Kidney (tissue), 14 donors: Measurements from ENCODE around the gene NDUFA8. TPM values are rescaled to one million over a fixed set of nuclear protein-coding genes. Genes with fewer than 3 reads are reported as not detected.

Source experiments
- DNase-seq, 5 donors: peaks; one replicate each; pipeline ENCODE4 v3.0.0-alpha.2; 2013 to 2020
- FAIRE-seq: peaks from 2 replicates; lab custom pipeline; 2012; peaks lifted over from hg19 to GRCh38; lab: Jason Lieb, UNC
- H3K27ac ChIP-seq, 2 donors: one replicate each; pipeline ENCODE4 v1.7.0; 2013; ENCODE audit warnings: low read depth in 2 of 2, low read length in 2 of 2, inconsistent platforms in 1 of 2
- H3K27me3 ChIP-seq: one replicate; pipeline ENCODE4 v1.7.1; 2013; ENCODE audit warnings: low read length, inconsistent platforms; ENCODE audit not compliant: control insufficient read depth, insufficient read depth
- H3K36me3 ChIP-seq, 3 donors: one replicate each; pipeline versions ENCODE4 v1.7.0 to v1.7.1; 2013; ENCODE audit warnings: low read length in 3 of 3, control low read depth in 1 of 3, inconsistent platforms in 1 of 3; ENCODE audit not compliant: insufficient read depth in 3 of 3, control insufficient read depth in 2 of 3
- H3K4me1 ChIP-seq, 3 donors: one replicate each; pipeline versions ENCODE4 v1.7.0 to v1.7.1; 2013; ENCODE audit warnings: low read length in 3 of 3, inconsistent platforms in 1 of 3, low read depth in 1 of 3; ENCODE audit not compliant: control insufficient read depth in 2 of 3, insufficient read depth in 2 of 3
- H3K4me3 ChIP-seq, 3 donors: one replicate each; pipeline versions ENCODE4 v1.7.0 to v1.8.1; 2013; ENCODE audit warnings: low read length in 3 of 3, control low read depth in 1 of 3, inconsistent platforms in 1 of 3
- H3K9ac ChIP-seq, 3 donors: one replicate each; pipeline versions ENCODE4 v1.7.0 to v1.7.1; 2013; ENCODE audit warnings: low read length in 3 of 3, control low read depth in 1 of 3, inconsistent platforms in 1 of 3
- H3K9me3 ChIP-seq, 3 donors: one replicate each; pipeline versions ENCODE4 v1.7.0 to v1.7.1; 2013; ENCODE audit warnings: low read length in 3 of 3, control low read depth in 1 of 3, inconsistent platforms in 1 of 3; ENCODE audit not compliant: control insufficient read depth in 2 of 3, insufficient read depth in 1 of 3
- intact Hi-C: fragments of 100-400 bp; cut with DNase I; formaldehyde crosslinking; loops from one replicate; pipeline ENCODE4 v1.11.1; 2022
- polyA plus RNA-seq: library from polyadenylated mRNA; stranded (reverse); fragments of 350-450 nt; fragmentation: Illumina TruSeq; extraction: RNeasy Lipid Tissue Mini Kit (QIAGEN cat#74804); gene quantifications from one replicate; pipeline ENCODE4 v1.2.3, GENCODE V29; 2014; ENCODE audit warnings: low read depth, low replicate concordance; ENCODE audit not compliant: insufficient read depth
- total RNA-seq: library from RNA; stranded (reverse); fragmentation: NEBNext Ultra II Directional; extraction: Animal tissue kit (Norgen Biotek cat#: 25700); gene quantifications from one replicate; pipeline ENCODE4 v1.2.1, GENCODE V29; 2021
- TF ChIP-seq, protein P1 (sequence below): IDR thresholded peaks from 3 replicates; pipeline ENCODE4 v1.5.1; 2012; ENCODE audit warnings: mild to moderate bottlenecking, moderate library complexity, borderline replicate concordance; ENCODE audit not compliant: insufficient read depth; ENCODE audit errors: extremely low read depth
- donor health status: control.
- donor health status: control.
- donor health status: control.
- donor health status: control.
- donor health status: control.
- donor health status: DM: yes; HTN: yes; CAD: no.
- donor health status: Normal renal cell carcinoma (clear cell type).

Gene NDUFA8
- total and polyA plus RNA-seq, 2 donors from 2014 or later: 42.5 to 264 TPM

DNA sequence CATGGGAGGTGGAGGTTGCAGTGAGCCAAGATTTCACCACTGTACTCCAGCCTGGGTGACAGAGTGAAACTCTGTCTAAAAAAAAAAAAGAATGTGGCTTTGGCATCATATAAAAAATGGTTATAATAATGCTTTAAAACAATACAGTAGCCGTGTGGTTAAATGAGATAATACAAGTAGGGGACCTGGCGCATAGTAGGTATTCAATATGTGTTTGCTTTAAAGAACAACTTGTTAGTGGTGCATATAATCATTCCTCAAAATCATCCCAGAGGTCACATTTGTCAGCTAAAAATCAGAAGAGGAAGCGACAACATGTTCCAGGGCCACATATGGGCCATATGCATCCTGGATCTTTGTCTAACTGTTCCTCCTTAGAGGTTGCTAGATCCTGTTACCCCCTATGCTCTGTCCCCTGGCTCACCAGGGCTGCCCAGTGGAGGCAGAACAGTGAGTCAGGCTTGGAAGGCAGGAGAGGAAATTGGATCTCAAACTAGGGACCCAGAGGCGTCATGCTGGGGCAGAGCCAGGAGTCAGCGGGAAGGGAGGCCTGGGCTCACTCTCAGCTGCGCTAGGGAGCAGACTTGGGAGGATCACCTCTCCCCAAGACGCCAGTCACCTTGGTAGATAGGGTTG is 41.5 kb upstream of the NDUFA8 start:
- no peak overlapping the region for H3K9ac ChIP-seq
- intact Hi-C loops: no loop called here
- no peaks in the 10 kb centered on the region for H3K36me3 ChIP-seq
- no peaks in the 10 kb centered on the region for H3K9me3 ChIP-seq
- TF ChIP-seq, protein P1, sequence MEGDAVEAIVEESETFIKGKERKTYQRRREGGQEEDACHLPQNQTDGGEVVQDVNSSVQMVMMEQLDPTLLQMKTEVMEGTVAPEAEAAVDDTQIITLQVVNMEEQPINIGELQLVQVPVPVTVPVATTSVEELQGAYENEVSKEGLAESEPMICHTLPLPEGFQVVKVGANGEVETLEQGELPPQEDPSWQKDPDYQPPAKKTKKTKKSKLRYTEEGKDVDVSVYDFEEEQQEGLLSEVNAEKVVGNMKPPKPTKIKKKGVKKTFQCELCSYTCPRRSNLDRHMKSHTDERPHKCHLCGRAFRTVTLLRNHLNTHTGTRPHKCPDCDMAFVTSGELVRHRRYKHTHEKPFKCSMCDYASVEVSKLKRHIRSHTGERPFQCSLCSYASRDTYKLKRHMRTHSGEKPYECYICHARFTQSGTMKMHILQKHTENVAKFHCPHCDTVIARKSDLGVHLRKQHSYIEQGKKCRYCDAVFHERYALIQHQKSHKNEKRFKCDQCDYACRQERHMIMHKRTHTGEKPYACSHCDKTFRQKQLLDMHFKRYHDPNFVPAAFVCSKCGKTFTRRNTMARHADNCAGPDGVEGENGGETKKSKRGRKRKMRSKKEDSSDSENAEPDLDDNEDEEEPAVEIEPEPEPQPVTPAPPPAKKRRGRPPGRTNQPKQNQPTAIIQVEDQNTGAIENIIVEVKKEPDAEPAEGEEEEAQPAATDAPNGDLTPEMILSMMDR: no peak
- FAIRE-seq: no peak
- no peak overlapping the region for H3K4me3 ChIP-seq
- H3K27me3 ChIP-seq: no peaks in the 10 kb centered on the region
- H3K27ac ChIP-seq: no peak overlapping the region
- peaks cover 0 to 3% (median 0%) of the 10 kb centered on the region in 3 donors for H3K4me1 ChIP-seq
- peak in 1 of 5 donors; percentile 35 for DNase-seq

DNA sequence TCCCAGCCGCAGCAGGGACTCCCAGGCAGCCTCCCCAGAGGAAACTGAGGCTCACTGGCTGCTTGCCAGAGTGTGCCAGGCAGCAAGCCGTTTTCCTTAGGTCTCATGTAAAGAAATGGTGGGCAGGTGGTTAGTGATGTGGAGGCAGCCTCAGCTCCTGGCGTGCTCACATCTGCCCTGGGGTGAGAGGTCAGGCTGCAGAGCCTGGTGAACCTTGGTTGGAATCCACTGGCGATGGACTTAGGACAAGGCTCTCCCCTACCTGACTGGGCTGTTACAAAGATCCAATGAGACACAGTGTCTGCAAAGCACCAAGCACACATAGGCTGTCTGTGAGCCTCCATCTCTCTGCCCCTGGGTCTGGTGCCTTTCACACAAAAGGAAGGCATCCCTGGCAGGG is 38.3 kb upstream of the NDUFA8 start:
- no peaks in the 10 kb centered on the region for H3K9me3 ChIP-seq
- no peaks in the 10 kb centered on the region for H3K36me3 ChIP-seq
- FAIRE-seq (no peak), DNase-seq (no peak)
- H3K4me1 ChIP-seq: peaks cover 0 to 3% (median 0%) of the 10 kb centered on the region in 3 donors
- H3K9ac ChIP-seq: no peak overlapping the region
- TF ChIP-seq, protein P1: no peak
- no peak overlapping the region for H3K4me3 ChIP-seq
- H3K27me3 ChIP-seq: no peaks in the 10 kb centered on the region
- intact Hi-C loops: no loop called here
- no peak overlapping the region for H3K27ac ChIP-seq

DNA sequence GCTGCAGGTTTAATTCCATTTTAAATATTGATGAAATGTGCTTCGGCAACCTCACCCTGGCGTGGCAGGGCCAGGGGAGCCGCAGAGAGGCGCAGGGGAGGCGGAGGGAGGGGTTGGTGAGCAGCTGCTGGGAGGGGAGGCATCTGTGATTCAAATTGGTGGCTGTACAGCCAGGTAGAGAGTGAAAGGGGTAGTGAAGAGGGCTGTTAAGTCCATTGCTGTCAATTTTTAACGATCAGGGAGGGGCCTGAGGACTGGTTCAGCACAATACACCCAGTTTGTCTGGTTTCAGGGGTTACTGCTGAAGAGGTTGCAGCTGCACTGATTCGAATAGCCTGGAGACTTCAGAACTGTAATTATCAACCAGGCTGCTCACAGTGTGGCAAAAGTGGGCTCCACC is 37.8 kb upstream of the NDUFA8 start:
- TF ChIP-seq, protein P1: no peak
- FAIRE-seq (no peak), DNase-seq (peak in 3 of 5 donors; percentile 62 to 76 (median 74))
- intact Hi-C loops: no loop called here
- Histone ChIP-seq H3K9ac (no peak overlapping the region), H3K4me1 (peaks cover 0 to 3% (median 0%) of the 10 kb centered on the region in 3 donors), H3K36me3 (no peaks in the 10 kb centered on the region), H3K9me3 (no peaks in the 10 kb centered on the region), H3K27ac (no peak overlapping the region), H3K27me3 (no peaks in the 10 kb centered on the region), H3K4me3 (no peak overlapping the region)

DNA sequence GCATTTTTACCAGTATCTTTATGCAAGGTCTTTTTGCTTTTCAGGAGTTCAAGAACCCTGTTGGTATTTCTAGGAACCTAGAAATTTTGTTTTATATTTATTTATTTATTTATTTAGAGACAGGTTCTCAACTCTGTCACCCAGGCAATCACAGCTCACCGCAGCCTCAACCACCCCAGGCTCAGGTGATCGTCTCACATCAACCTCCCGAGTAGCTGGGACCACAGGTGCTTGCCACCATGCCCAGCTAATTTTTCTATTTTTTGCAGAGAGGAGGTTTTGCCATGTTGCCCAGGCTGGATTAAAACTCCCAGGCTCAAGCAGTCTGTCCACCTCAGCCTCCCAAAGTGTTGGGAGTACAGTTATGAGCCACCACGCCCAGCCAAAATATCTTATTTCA is 36.3 kb upstream of the NDUFA8 start:
- no peaks in the 10 kb centered on the region for H3K9me3 ChIP-seq
- H3K9ac ChIP-seq: no peak overlapping the region
- DNase-seq: no peak
- peaks cover 0 to 3% (median 0%) of the 10 kb centered on the region in 3 donors for H3K4me1 ChIP-seq
- intact Hi-C loops: no loop called here
- TF ChIP-seq, protein P1: no peak
- no peaks in the 10 kb centered on the region for H3K36me3 ChIP-seq
- FAIRE-seq: no peak
- H3K27ac ChIP-seq: no peak overlapping the region
- no peaks in the 10 kb centered on the region for H3K27me3 ChIP-seq
- no peak overlapping the region for H3K4me3 ChIP-seq
